Measurements from ENCODE around the gene ZNF662. TPM values are rescaled to one million over a fixed set of nuclear protein-coding genes. Genes with fewer than 3 reads are reported as not detected.

The ZNF662 gene
- total and polyA plus RNA-seq, 9 of the 15 experiments (the other 6 are each of a cell fraction or from before 2014, with no cell fraction given): 0.07 to 0.55 (median 0.27) TPM

DNA sequence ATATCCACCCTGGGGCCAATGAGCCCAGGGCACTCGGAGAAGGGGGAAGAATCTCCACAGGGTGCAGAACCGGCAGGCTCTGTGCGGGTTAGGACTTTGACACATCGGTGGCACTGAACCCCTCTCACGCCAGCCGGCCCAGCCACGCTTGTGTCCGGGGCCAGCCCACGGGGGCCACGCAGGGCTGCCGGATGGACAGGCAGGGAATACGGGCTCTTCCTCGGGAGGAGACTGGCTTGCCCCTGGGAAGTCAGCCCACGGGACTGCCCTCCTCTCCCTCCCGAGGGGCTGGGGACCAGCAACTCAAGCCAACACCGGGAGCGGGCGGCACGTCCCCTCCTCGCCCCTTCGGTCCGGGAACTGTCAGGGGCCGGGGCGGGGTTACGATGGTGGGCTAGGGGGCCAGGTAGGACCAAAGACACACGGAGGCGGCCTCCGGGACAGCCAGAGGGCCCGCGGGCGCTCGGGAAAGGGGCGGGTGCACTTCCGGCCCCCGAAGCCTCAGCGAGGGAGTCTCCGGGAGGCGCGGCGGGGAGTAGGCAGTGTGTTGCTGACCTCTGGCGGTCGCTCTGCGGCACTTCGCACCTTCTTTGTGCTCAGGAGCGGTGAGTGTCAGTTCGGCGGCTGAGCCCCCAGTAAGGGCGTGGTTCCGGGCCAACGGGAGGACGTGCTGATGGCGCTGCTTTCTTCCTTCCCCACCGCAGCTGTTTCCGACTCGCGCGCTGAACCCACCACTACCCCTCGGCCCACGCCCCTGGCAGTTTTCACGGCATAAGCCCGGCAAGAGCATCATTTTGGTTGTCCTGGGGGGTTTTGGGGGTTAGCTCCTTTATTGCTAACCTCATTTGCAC, 25.1 kb upstream of the ZNF662 start (continued):
- TF ChIP-seq, protein P1, sequence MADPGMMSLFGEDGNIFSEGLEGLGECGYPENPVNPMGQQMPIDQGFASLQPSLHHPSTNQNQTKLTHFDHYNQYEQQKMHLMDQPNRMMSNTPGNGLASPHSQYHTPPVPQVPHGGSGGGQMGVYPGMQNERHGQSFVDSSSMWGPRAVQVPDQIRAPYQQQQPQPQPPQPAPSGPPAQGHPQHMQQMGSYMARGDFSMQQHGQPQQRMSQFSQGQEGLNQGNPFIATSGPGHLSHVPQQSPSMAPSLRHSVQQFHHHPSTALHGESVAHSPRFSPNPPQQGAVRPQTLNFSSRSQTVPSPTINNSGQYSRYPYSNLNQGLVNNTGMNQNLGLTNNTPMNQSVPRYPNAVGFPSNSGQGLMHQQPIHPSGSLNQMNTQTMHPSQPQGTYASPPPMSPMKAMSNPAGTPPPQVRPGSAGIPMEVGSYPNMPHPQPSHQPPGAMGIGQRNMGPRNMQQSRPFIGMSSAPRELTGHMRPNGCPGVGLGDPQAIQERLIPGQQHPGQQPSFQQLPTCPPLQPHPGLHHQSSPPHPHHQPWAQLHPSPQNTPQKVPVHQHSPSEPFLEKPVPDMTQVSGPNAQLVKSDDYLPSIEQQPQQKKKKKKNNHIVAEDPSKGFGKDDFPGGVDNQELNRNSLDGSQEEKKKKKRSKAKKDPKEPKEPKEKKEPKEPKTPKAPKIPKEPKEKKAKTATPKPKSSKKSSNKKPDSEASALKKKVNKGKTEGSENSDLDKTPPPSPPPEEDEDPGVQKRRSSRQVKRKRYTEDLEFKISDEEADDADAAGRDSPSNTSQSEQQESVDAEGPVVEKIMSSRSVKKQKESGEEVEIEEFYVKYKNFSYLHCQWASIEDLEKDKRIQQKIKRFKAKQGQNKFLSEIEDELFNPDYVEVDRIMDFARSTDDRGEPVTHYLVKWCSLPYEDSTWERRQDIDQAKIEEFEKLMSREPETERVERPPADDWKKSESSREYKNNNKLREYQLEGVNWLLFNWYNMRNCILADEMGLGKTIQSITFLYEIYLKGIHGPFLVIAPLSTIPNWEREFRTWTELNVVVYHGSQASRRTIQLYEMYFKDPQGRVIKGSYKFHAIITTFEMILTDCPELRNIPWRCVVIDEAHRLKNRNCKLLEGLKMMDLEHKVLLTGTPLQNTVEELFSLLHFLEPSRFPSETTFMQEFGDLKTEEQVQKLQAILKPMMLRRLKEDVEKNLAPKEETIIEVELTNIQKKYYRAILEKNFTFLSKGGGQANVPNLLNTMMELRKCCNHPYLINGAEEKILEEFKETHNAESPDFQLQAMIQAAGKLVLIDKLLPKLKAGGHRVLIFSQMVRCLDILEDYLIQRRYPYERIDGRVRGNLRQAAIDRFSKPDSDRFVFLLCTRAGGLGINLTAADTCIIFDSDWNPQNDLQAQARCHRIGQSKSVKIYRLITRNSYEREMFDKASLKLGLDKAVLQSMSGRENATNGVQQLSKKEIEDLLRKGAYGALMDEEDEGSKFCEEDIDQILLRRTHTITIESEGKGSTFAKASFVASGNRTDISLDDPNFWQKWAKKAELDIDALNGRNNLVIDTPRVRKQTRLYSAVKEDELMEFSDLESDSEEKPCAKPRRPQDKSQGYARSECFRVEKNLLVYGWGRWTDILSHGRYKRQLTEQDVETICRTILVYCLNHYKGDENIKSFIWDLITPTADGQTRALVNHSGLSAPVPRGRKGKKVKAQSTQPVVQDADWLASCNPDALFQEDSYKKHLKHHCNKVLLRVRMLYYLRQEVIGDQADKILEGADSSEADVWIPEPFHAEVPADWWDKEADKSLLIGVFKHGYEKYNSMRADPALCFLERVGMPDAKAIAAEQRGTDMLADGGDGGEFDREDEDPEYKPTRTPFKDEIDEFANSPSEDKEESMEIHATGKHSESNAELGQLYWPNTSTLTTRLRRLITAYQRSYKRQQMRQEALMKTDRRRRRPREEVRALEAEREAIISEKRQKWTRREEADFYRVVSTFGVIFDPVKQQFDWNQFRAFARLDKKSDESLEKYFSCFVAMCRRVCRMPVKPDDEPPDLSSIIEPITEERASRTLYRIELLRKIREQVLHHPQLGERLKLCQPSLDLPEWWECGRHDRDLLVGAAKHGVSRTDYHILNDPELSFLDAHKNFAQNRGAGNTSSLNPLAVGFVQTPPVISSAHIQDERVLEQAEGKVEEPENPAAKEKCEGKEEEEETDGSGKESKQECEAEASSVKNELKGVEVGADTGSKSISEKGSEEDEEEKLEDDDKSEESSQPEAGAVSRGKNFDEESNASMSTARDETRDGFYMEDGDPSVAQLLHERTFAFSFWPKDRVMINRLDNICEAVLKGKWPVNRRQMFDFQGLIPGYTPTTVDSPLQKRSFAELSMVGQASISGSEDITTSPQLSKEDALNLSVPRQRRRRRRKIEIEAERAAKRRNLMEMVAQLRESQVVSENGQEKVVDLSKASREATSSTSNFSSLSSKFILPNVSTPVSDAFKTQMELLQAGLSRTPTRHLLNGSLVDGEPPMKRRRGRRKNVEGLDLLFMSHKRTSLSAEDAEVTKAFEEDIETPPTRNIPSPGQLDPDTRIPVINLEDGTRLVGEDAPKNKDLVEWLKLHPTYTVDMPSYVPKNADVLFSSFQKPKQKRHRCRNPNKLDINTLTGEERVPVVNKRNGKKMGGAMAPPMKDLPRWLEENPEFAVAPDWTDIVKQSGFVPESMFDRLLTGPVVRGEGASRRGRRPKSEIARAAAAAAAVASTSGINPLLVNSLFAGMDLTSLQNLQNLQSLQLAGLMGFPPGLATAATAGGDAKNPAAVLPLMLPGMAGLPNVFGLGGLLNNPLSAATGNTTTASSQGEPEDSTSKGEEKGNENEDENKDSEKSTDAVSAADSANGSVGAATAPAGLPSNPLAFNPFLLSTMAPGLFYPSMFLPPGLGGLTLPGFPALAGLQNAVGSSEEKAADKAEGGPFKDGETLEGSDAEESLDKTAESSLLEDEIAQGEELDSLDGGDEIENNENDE (IDR thresholded peaks at IDR 0.05; ENCODE audit: low read depth, low read length): no peak
- TF ChIP-seq KAT8 (IDR thresholded peaks at IDR 0.05; ENCODE audit: low read depth) (no peak), NELFE (IDR thresholded peaks at IDR 0.05; ENCODE audit: insufficient read depth, insufficient read length) (no peak), NR2C1 (IDR thresholded peaks at IDR 0.05) (no peak), NR2C1 (tag; IDR thresholded peaks at IDR 0.05) (no peak), NFXL1 (CRISPR knock-in tag; IDR thresholded peaks at IDR 0.05) (no peak), TCF3 (CRISPR knock-in tag; IDR thresholded peaks at IDR 0.05) (peak; percentile 53), ZNF134 (CRISPR knock-in tag; conservative IDR thresholded peaks at IDR 0.05) (no peak), SMARCA4 (IDR thresholded peaks at IDR 0.05) (0 out of 2 replicates have a peak, but pooled peaks have one; percentile 43), MEF2D (tag; conservative IDR thresholded peaks at IDR 0.05; ENCODE audit: low read depth) (no peak)

Data from K562 (cell line).